ENCODE results near the gene SCO2.

SCO2 gene

DNA sequence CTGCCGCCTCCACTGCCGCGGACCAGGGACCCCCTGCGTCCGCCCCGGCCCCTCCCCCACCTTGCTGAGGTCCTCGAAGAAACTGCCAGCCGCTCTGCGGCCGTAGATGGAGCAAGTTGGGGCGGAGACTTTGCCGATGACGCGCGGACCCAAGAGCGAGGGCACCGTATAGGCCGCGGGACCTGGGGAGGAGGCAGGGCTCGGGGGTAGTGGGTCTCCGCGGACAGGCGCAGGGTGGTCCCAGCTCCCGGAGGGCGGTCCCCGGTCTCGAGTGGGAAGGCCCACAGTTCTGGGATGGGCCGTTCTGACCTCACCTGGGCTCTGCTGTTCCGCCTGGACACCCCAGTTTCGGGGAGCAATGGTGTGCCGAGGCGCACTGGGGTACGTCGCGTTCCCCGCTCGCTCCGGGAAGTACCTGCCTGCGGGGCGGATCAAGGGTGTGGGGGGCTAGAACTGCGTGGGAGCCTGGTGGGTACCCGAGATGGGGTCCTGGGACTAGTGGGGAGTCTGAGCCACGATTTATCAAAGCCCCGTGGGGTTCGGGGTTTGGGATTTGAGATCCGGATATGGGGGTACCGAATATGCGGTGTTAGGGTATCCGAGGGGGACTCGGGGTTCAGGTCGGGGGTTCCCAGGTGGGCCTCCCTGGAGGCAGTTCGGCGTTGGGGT is 5.6 kb upstream of the SCO2 start:
- Mint-ChIP-seq H3K9me3 (no peaks in the 10 kb centered on the region), H3K4me3 (peak overlapping the region; percentile 88), H3K4me1 (peaks cover 45% of the 10 kb centered on the region)

DNA sequence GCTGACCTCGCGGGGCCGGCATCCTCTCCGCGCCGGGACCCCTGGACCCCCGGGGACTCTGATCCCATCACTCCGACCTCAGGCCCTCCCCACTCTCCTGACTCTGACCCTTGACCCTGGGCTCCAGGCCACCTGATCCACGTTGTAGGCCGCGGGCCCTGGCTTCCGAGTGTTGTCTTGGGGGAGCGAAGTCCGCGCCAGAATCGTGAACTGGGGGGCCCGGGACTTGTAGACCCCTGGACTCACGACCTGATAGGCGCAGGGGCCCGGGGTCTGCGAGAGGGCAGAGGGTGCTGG is 5.1 kb upstream of the SCO2 start:
- no peak for ATAC-seq
- peaks cover 45% of the 10 kb centered on the region for H3K4me1 Mint-ChIP-seq
- H3K27me3 Mint-ChIP-seq: no peaks in the 10 kb centered on the region
- peak overlapping the region; percentile 88 for H3K4me3 Mint-ChIP-seq
- H3K36me3 Mint-ChIP-seq (ENCODE audit: low read depth): peaks cover 5% of the 10 kb centered on the region
- H3K27ac Mint-ChIP-seq: peak overlapping the region; percentile 94
- no peaks in the 10 kb centered on the region for H3K9me3 Mint-ChIP-seq
- DNase-seq: no peak

More for the DNA sequence above, 5.6 kb upstream of the SCO2 start:
- Mint-ChIP-seq H3K36me3 (ENCODE audit: low read depth) (peaks cover 5% of the 10 kb centered on the region), H3K27me3 (no peaks in the 10 kb centered on the region), H3K27ac (peak overlapping the region; percentile 94)
- ATAC-seq: peak; percentile 55
- DNase-seq: peak; percentile 89

DNA sequence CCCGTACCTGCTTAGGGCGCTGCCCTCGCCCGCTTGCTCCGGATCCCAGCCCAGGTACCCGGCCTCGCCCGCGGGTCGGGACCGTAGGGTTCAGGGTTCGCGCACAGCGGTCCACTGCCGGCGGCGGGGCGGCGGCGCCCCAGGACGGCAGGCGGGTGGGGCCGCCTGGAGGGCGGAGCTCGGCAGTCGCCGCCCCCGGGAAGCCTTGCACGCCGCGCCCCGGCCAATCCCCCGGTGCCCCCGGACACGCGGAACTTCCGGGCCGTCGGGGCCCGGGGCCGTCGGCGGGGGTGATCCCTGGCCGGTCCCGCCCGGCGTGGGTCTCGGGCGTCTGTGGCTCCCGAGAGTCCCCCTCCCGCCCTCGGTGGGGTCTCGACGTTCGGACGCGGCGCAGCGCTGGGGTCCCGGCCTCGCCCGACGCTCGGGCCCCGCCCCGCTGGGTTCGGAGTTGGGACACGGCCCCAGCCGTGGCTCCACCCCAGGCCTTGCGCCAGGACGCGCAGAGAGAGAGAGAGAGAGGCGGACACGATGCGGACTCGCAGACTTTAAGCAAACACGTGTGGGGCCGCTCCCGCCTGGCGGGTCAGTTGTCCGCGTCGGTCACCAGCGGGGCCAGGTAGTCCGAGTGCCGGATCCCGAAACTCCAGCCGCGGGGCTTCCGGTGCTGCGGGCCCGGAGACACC is 4.6 kb upstream of the SCO2 start, which contains the start of gene TYMP:
Gene TYMP, minus strand, starts transcription at position 116 of the 683 bp plus-strand sequence. CDS start 303 bp downstream, outside the sequence.
- H3K9me3 Mint-ChIP-seq: no peaks in the 10 kb centered on the region
- H3K27ac Mint-ChIP-seq: peak within 1 kb of the TSS; percentile 94
- H3K36me3 Mint-ChIP-seq (ENCODE audit: low read depth): peaks cover 5% of the 10 kb centered on the region
- ATAC-seq (peak; percentile 18), DNase-seq (peak; percentile 83)
- peaks cover 42% of the 10 kb centered on the region for H3K4me1 Mint-ChIP-seq
- peak within 1 kb of the TSS; percentile 88 for H3K4me3 Mint-ChIP-seq
- H3K27me3 Mint-ChIP-seq: no peaks in the 10 kb centered on the region

DNA sequence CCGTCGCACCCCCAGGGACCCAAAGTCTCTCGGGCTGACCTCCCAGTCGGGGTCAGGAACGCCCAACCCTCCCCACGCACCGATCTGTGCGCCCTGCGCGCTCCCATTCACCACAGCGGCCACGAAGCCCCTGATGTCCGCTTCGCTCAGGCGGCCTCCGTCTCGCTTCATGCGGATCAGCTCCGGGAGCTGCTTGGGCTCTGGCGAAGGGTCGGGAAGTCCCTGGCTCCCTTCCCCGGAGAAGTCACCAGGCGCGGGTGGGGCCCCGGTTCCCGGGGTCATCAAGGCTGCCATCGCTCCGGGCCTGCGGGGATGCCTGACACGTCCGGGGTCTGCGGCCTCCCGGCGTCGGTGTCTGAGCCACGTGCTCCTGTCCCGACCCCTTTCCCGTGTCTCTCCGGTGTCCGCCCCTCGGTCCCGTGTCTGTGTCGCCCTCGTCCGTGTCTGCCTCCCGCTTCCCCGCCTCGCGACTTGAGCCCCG is 4.1 kb upstream of the SCO2 start:
- H3K27me3 Mint-ChIP-seq: no peaks in the 10 kb centered on the region
- H3K4me1 Mint-ChIP-seq: peaks cover 44% of the 10 kb centered on the region
- DNase-seq: no peak
- H3K9me3 Mint-ChIP-seq: no peaks in the 10 kb centered on the region
- no peak for ATAC-seq
- no peak overlapping the region for H3K27ac Mint-ChIP-seq
- peaks cover 9% of the 10 kb centered on the region for H3K36me3 Mint-ChIP-seq (ENCODE audit: low read depth)
- H3K4me3 Mint-ChIP-seq: peak overlapping the region; percentile 79

DNA sequence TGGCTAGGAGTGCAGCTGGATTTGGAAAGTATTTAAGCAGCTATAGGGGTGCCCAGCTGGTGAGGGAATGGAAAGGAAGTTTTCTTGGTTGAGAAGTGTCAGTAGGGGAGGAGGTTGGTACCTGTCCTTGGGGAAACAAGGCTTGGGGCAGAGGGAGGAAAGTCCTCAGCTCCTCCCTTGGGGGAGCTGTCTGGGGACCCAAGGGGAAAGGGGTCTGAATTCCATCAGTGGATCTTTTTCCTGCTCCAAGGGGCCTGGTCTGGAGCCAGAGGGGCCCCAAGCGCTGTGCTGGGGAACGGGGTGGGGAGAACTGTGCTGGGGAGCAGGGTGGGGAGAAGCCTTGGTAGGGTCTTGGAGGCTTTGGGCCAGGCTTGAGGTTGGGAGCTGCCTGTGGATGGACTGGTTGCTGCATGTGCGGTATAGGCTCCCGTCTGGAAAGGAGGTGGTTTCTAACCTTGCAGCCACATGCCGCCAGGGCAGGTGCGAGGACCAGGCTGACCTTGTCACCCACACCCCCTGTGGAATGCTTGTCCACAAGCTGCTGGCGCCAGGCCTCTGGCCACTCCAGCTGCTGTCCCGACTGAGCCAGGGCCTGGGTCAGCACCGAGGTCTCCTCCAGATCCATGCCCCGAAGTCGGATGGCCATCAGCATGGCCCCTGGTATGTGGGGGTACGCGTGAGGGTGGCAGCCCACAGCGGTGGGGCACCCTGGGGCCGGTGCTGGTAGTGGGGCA is 3.5 kb upstream of the SCO2 start:
- Mint-ChIP-seq H3K4me3 (peak overlapping the region; percentile 79), H3K4me1 (peaks cover 43% of the 10 kb centered on the region), H3K9me3 (no peaks in the 10 kb centered on the region), H3K36me3 (ENCODE audit: low read depth) (peaks cover 12% of the 10 kb centered on the region), H3K27me3 (no peaks in the 10 kb centered on the region), H3K27ac (peak overlapping the region; percentile 69)
- ATAC-seq (no peak), DNase-seq (no peak)

DNA sequence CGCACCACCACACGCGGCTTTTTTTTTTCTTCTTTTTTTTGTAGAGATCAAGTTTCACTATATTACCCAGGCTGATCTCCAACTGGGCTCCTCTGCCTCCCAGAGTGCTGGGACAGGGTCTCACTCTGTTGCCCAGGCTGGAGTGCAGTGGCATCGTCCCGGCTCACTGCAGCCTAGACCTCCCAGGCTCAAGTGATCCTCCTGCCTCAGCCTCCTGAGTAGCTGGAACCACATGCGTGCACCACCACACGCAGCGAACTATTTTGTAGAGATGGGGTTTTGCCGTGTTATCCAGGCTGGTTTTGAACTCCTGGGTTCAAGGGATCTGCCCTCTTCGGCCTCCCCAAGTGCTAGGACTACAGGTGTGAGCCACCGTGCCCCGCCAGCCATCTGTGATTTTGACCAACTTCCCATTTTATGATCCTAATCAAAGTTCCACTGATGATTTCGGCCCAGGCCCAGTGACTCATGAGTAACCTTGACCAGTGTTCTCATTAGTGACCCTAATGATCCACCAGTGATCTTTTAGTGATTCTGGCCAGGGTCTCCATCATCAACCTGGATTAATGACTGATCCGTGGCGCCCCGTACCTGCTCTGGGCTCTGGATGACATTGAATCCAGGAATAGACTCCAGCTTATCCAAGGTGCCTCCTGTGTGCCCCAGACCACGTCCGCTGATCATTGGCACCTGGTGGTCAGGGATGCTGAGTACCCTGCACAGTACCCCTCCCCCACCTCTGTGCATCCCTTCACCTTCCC is 2.7 kb upstream of the SCO2 start:
- Mint-ChIP-seq H3K27me3 (no peaks in the 10 kb centered on the region), H3K4me1 (peaks cover 42% of the 10 kb centered on the region), H3K36me3 (ENCODE audit: low read depth) (peaks cover 14% of the 10 kb centered on the region), H3K4me3 (peak overlapping the region; percentile 79), H3K9me3 (no peaks in the 10 kb centered on the region), H3K27ac (peak overlapping the region; percentile 81)
- ATAC-seq: no peak
- no peak for DNase-seq

DNA sequence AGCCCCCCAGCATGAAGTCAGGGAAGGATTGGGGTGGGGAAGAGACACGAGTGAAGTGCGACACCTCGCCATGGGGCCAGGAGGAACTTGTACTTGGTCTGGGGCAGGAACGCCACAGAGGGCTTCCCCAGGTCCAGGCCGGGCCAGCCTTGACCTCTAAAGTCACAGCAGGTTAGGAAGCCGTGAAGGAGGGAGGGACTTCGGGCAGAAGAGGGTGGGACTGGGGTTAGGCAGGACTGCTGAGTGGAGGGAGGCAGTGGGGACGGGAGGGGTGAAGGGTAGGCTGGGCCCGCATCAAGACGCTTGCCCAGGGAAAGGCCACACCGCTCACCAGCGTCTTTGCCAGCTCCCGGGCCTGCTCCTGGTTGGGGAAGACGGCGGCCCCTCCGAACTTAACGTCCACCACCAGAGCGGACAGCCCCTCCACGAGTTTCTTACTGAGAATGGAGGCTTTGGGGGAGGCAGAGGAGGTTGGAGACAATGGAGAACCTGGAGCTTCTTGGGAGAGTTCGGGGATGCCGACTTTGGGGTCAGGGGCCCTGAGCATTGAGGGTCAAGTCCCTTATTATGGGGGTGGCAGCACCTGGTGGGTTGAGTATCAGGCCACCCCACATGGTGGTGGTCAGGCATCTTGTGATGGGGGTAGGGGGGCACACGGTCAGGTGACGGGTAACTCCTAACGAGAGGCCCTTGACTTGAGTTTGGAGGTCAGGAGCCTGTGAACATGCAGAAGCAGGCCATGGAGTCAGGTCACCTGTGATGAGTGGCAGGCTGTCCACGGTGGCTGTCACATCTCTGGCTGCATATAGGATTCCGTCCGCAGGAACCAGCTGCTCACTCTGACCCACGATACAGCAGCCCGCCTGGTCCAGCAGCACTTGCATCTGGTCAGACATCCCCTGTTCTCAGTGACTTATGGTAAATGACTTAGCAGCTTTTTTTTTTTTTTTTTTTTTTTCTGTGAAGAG is 1.7 kb upstream of the SCO2 start:
- no peaks in the 10 kb centered on the region for H3K9me3 Mint-ChIP-seq
- peak; percentile 8 for ATAC-seq
- H3K27ac Mint-ChIP-seq: peak overlapping the region; percentile 81
- peaks cover 35% of the 10 kb centered on the region for H3K4me1 Mint-ChIP-seq
- H3K4me3 Mint-ChIP-seq: peak overlapping the region; percentile 79
- H3K27me3 Mint-ChIP-seq: no peaks in the 10 kb centered on the region
- DNase-seq: peak; percentile 68
- H3K36me3 Mint-ChIP-seq (ENCODE audit: low read depth): peaks cover 14% of the 10 kb centered on the region

DNA sequence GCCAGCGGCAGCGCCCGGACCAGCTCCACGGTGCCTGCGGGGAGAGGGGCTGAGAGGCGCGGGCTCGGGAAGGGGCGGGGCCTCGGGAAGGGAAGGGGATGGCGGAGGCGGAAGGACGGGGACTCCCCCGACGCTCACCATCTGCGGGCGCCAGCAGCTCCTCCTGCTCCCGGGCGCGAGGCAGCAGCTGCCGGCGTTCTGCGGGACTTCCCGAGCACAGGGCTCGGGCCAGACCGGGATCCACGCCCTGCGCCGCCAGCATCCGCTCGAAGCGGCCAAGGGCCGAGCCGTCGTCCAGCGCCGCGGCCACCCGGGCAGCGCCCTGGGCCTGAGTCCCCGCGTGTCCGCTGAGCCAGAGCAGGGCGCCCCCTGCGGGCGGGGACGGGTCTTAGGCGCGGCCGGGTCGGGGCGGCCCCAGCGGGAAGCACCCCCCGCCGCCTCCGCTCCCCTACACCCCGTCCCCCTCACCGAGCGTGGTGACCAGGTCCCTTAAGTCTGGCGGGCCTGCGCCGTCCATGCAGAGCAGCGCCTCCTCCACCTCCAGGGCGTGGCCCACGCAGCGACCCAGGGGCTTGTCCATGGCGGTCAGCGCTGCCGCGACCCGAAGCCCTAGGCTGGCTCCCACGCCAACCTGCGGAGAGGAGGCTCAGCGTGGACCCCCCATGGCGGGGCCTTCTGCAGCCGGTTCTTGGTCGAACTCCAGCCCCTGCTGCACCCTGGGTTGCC is 873 bp upstream of the SCO2 start:
- Mint-ChIP-seq H3K27ac (peak overlapping the region; percentile 81), H3K27me3 (no peaks in the 10 kb centered on the region), H3K4me1 (peaks cover 35% of the 10 kb centered on the region), H3K36me3 (ENCODE audit: low read depth) (peaks cover 14% of the 10 kb centered on the region), H3K9me3 (no peaks in the 10 kb centered on the region), H3K4me3 (peak overlapping the region; percentile 79)
- ATAC-seq: peak; percentile 33
- DNase-seq: peak; percentile 91

DNA sequence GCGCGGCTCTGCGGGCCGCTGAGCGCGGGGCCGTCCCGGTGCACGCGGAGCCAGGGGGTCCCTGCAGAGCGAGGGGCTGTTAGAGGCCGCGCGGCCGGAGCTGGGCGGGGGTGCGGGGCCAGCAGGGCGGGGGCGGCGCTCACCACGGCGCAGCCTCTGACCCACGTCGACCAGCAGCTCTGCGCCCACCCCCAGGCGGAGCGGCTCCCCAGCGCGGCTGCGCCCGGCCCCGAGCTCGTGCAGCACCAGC is 385 bp upstream of the SCO2 start:
- Mint-ChIP-seq H3K27me3 (no peaks in the 10 kb centered on the region), H3K27ac (peak overlapping the region; percentile 79), H3K4me3 (peak overlapping the region; percentile 88), H3K4me1 (peaks cover 33% of the 10 kb centered on the region), H3K9me3 (no peaks in the 10 kb centered on the region), H3K36me3 (ENCODE audit: low read depth) (peaks cover 17% of the 10 kb centered on the region)
- DNase-seq: no peak
- ATAC-seq: no peak

DNA sequence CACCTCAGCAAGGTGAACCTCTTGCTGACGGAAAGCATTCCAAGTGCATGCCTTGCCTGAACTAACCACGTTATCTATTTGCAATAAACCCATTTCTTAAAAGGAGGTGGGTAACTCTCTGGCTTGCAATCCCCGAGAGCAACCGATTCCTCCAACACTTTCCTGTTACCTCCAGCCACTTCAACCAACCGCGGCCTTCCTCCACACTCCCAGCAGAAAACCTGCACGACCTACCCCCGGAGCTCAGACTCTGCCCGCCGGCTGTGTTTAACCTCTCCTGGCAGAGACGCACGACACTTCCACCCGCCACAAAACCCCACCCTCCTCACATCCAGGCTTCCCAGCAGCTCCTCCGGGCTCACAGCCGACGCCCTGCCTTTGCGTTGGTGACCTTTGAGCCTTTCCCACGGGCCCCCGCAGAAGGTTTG is 708 bp downstream of the SCO2 start:
- peak overlapping the region; percentile 88 for H3K4me3 Mint-ChIP-seq
- peaks cover 33% of the 10 kb centered on the region for H3K4me1 Mint-ChIP-seq
- H3K27ac Mint-ChIP-seq: peak overlapping the region; percentile 87
- ATAC-seq (no peak), DNase-seq (no peak)
- no peaks in the 10 kb centered on the region for H3K9me3 Mint-ChIP-seq
- no peaks in the 10 kb centered on the region for H3K27me3 Mint-ChIP-seq
- H3K36me3 Mint-ChIP-seq (ENCODE audit: low read depth): peaks cover 20% of the 10 kb centered on the region

DNA sequence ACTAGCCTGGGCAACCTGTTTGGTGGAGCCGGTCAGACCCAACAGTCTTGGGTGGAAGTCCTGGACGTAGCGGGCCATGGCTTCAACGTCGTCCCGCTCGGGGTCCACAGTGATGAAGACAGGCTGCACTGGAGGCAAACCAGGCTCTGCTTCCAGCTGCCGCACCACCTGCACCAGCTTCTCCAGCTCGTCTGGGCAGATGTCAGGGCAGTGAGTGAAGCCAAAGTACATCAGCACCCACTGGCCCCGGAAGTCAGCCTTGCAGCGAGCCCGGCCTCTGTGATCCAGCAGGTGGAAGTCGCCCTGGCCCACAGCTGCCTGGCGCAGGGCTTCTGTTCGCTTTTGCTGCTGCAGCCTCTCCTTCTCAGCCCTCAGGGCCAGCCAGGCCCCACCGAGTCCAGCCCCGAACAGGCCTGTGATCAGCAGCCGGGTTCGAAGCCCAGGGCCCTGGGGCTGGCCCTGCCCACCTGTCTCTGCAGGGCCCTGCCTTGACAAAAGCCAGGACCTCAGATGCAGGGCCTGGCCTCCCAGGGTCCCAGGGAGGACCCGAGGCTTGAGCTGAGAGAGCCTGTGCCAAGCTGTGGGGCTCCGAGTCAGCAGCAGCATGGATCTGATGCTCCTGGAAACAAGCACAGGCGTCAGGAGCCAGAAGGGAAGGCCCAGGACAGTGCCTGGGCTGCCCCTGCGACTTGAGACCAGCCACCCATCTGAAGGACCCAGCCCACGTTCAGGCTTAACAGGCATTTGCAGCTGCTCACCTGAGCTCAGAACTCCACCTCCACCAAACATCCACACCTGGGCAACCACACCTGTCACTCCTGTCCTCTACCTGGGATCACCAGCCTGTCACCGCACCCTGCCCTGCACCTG is 1.4 kb downstream of the SCO2 start:
- Mint-ChIP-seq H3K36me3 (ENCODE audit: low read depth) (peaks cover 22% of the 10 kb centered on the region), H3K4me3 (peak overlapping the region; percentile 88), H3K27me3 (no peaks in the 10 kb centered on the region), H3K27ac (peak overlapping the region; percentile 87), H3K9me3 (no peaks in the 10 kb centered on the region), H3K4me1 (peaks cover 33% of the 10 kb centered on the region)
- ATAC-seq (no peak), DNase-seq (no peak)

DNA sequence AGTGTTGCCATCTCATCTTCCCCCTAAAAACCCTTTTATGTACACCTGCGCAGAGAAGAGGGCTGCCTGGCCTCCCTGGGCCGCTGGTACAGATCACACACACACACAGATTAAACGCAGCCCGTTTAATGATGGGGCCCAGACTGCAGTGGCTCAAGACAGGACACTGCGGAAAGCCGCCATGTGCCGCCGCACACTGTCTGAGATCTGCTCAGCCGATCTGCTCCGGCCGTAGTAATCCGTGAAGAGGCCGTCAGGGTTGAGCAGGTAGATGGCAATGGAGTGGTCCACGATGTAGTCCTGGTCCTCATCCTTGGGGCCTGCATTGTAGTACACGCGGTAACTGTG is 2.0 kb downstream of the SCO2 start:
- DNase-seq (no peak), ATAC-seq (no peak)
- Mint-ChIP-seq H3K4me1 (peaks cover 30% of the 10 kb centered on the region), H3K27me3 (no peaks in the 10 kb centered on the region), H3K27ac (no peak overlapping the region), H3K9me3 (no peaks in the 10 kb centered on the region), H3K4me3 (peak overlapping the region; percentile 36), H3K36me3 (ENCODE audit: low read depth) (peaks cover 20% of the 10 kb centered on the region)

All from activated naive CD8-positive, alpha-beta T cell treated with anti-CD3 and anti-CD28 coated beads, Interleukin-2, amount 50 U/mL, for 24 hours (primary cell).